GM19397 (cell line): ENCODE results near the gene MAB21L4.

Source experiments
- ATAC-seq: cut with Tn5 transposase; IDR thresholded peaks from one replicate; pipeline ENCODE4 v1.9.1; 2021; ENCODE audit warnings: mild to moderate bottlenecking, moderate library complexity; ENCODE audit not compliant: unreplicated experiment

Gene MAB21L4

GRCh38 chr2:240869109-240869955 lies 26.6 kb downstream of the MAB21L4 start:
- ATAC-seq = no peak

- no peak for ATAC-seq
Observed at GRCh38 chr2:240868286-240869108, 27.5 kb downstream of the MAB21L4 start, which contains the start of gene AGXT. TSS of gene AGXT (plus strand) at chr2:240868824. CDS start at chr2:240868866, 42 bp downstream.

- no peak for ATAC-seq
Observed at GRCh38 chr2:240865391-240865790, 30.6 kb downstream of the MAB21L4 start.

GRCh38 chr2:240864475-240864874 lies 31.5 kb downstream of the MAB21L4 start:
- ATAC-seq = no peak

GRCh38 chr2:240861547-240861946 lies 34.4 kb downstream of the MAB21L4 start:
- ATAC-seq = no peak

- ATAC-seq = no peak
Observed at GRCh38 chr2:240858871-240859270, 37.1 kb downstream of the MAB21L4 start.

- ATAC-seq = no peak
Observed at GRCh38 chr2:240858321-240858720, 37.6 kb downstream of the MAB21L4 start.

- ATAC-seq = no peak
Observed at GRCh38 chr2:240857039-240858008, 38.6 kb downstream of the MAB21L4 start.

GRCh38 chr2:240856151-240856980 lies 39.6 kb downstream of the MAB21L4 start:
- ATAC-seq = no peak

- ATAC-seq = no peak
Observed at GRCh38 chr2:240855670-240856069, 40.3 kb downstream of the MAB21L4 start.

GRCh38 chr2:240852671-240853314 lies 43.2 kb downstream of the MAB21L4 start:
- ATAC-seq = no peak

GRCh38 chr2:240851078-240851991 lies 44.6 kb downstream of the MAB21L4 start:
- no peak for ATAC-seq

- ATAC-seq = no peak
Observed at GRCh38 chr2:240850756-240851077, 45.2 kb downstream of the MAB21L4 start.

GRCh38 chr2:240850026-240850425 lies 45.9 kb downstream of the MAB21L4 start:
- no peak for ATAC-seq

GRCh38 chr2:240848900-240849680 lies 46.9 kb downstream of the MAB21L4 start:
- no peak for ATAC-seq

- ATAC-seq = no peak
Observed at GRCh38 chr2:240847817-240848216, 48.1 kb downstream of the MAB21L4 start.

- no peak for ATAC-seq
Observed at GRCh38 chr2:240846873-240847595, 48.9 kb downstream of the MAB21L4 start.
